ENCODE measurements around the gene OMP.

- TF ChIP-seq POLR2A (IDR thresholded peaks at IDR 0.05; ENCODE audit: low read depth, low read length) (no peak), CTCF (conservative IDR thresholded peaks at IDR 0.05; ENCODE audit: low read depth, low read length) (no peak), MXI1 (IDR thresholded peaks at IDR 0.05; ENCODE audit: borderline replicate concordance, low read depth, low read length) (no peak), CEBPB (IDR thresholded peaks at IDR 0.05; ENCODE audit: low read depth, low read length) (no peak), RAD21 (IDR thresholded peaks at IDR 0.05; ENCODE audit: low read length) (no peak), SMC3 (IDR thresholded peaks at IDR 0.05; ENCODE audit: low read depth, low read length) (no peak)
Observed at GRCh38 chr11:77093987-77094840, 8.4 kb upstream of the OMP start.

Measured in IMR-90 (cell line).